ENCODE results near the gene SIN3A. TPM values are rescaled to one million over a fixed set of nuclear protein-coding genes. Genes with fewer than 3 reads are reported as not detected.

SIN3A gene
- total and polyA plus RNA-seq, 2 experiments from 2014 or later = 24.3 to 73.0 TPM

GRCh38 chr15:75371486-75371885 is 80.0 kb downstream of the SIN3A start:
- Histone ChIP-seq H3K4me2 (no peak overlapping the region), H3K79me2 (replicated peaks; ENCODE audit: insufficient read depth) (peaks cover 15% of the 10 kb centered on the region), H3K9me2 (ENCODE audit: insufficient read depth) (no peaks in the 10 kb centered on the region), H3K27me3 (ENCODE audit: insufficient read depth) (no peaks in the 10 kb centered on the region), H4K20me1 (replicated peaks; ENCODE audit: insufficient read depth) (peaks cover 22% of the 10 kb centered on the region), H3K27ac (ENCODE audit: low read depth) (no peak overlapping the region), H3K4me1 (ENCODE audit: insufficient read depth) (peaks cover 13% of the 10 kb centered on the region; the same call in 1 of the 2 replicates), H2AFZ (no peak overlapping the region), H3K4me3 (no peak overlapping the region), H3K36me3 (ENCODE audit: insufficient read depth) (peaks cover 40% of the 10 kb centered on the region), H3F3A (replicated peaks; ENCODE audit: low read depth) (peaks cover 35% of the 10 kb centered on the region; the same call in 1 of the 2 replicates)
- peaks cover 68% of the 10 kb centered on the region for H3K36me3 Mint-ChIP-seq (ENCODE audit: low read depth)
- ATAC-seq (no peak), DNase-seq (ENCODE audit: low spot score) (no peak)
- H3K27ac Mint-ChIP-seq = no peak overlapping the region
- no peak overlapping the region for H3K4me3 Mint-ChIP-seq
- peaks cover 12% of the 10 kb centered on the region for H3K4me1 Mint-ChIP-seq
- no peaks in the 10 kb centered on the region; the same call in 2 of the 3 replicates for H3K9me3 Mint-ChIP-seq
- peaks cover 13% of the 10 kb centered on the region for H3K27me3 Mint-ChIP-seq (ENCODE audit: insufficient read depth, low read depth, poor library complexity)
- TF ChIP-seq STAT1 (IDR thresholded peaks at IDR 0.05; ENCODE audit: unreplicated experiment) = no peak
- TF ChIP-seq CTCF (conservative IDR thresholded peaks at IDR 0.05; ENCODE audit: low read depth in 2 of 2) = no peak
- no peak for TF ChIP-seq NANOG (IDR thresholded peaks at IDR 0.05; ENCODE audit: borderline replicate concordance)
- no peak for TF ChIP-seq EZH2 (IDR thresholded peaks at IDR 0.05; ENCODE audit: low read depth, unreplicated experiment)
- TF ChIP-seq ZNF331 (CRISPR knock-in tag; IDR thresholded peaks at IDR 0.05; ENCODE audit: low read depth) = no peak
- no peak for TF ChIP-seq JUNB (IDR thresholded peaks at IDR 0.05; ENCODE audit: unreplicated experiment)
- TF ChIP-seq POLR2AphosphoS5 (IDR thresholded peaks at IDR 0.05; ENCODE audit: low read depth) = no peak
- no peak for TF ChIP-seq REST (IDR thresholded peaks at IDR 0.05; ENCODE audit: unreplicated experiment)
- TF ChIP-seq CREB1 (CRISPR knock-in tag; IDR thresholded peaks at IDR 0.05; ENCODE audit: low read depth) = no peak
- no peak for TF ChIP-seq ETS1 (IDR thresholded peaks at IDR 0.05)

All from GM23338 (cell line).